K562 (cell line): ENCODE data around the gene ACP4. TPM values are rescaled to one million over a fixed set of nuclear protein-coding genes. Genes with fewer than 3 reads are reported as not detected.

Source experiments
- ARHGAP35 ChIP-seq: fragments of 450-650 bp; IDR thresholded peaks from 2 replicates; pipeline ENCODE4 v1.6.1; 2018; ENCODE audit not compliant: partially characterized antibody
- ARNT ChIP-seq, 2 experiments: fragments of 450-650 bp; IDR thresholded peaks; 2 replicates each; pipeline ENCODE4 v1.6.1; 2016; ENCODE audit warnings: mild to moderate bottlenecking in 1 of 2
- ASH1L ChIP-seq: fragments of 450-650 bp; IDR thresholded peaks from 2 replicates; pipeline ENCODE4 v1.6.1; 2018; ENCODE audit warnings: borderline replicate concordance, mild to moderate bottlenecking, low read depth; ENCODE audit not compliant: partially characterized antibody
- ATF1 ChIP-seq, 2 experiments: fragments of 450-650 bp in 1 of 2; IDR thresholded peaks; 2 replicates each; pipeline ENCODE4 v1.6.1; 2016; ENCODE audit warnings: missing compliant biosample characterization in 1 of 2, missing genetic modification characterization in 1 of 2
- ATF7 ChIP-seq: fragments of 450-650 bp; IDR thresholded peaks from 2 replicates; pipeline ENCODE4 v1.7.1; 2014; ENCODE audit warnings: mild to moderate bottlenecking, moderate library complexity
- BHLHE40 ChIP-seq: IDR thresholded peaks from 2 replicates; pipeline ENCODE4 v1.6.1; 2011; ENCODE audit warnings: low read length, improper control_type of control experiment
- CBX5 ChIP-seq: IDR thresholded peaks from 2 replicates; pipeline ENCODE4 v1.6.1; 2014; ENCODE audit warnings: low read depth, borderline replicate concordance
- CREM ChIP-seq: IDR thresholded peaks from 2 replicates; pipeline ENCODE4 v1.6.1; 2014; ENCODE audit warnings: antibody characterized with exemption, low read depth
- DDX20 ChIP-seq: fragments of 450-650 bp; IDR thresholded peaks from 2 replicates; pipeline ENCODE4 v1.6.1; 2016; ENCODE audit warnings: missing genetic modification characterization, low read depth, mild to moderate bottlenecking, missing compliant biosample characterization, moderate library complexity
- EP400 ChIP-seq: fragments of 450-650 bp; IDR thresholded peaks from 2 replicates; pipeline ENCODE4 v1.6.1; 2017; ENCODE audit warnings: antibody characterized with exemption, mild to moderate bottlenecking, moderate library complexity
- FOS ChIP-seq: IDR thresholded peaks from 3 replicates; pipeline ENCODE4 v1.6.1; 2011; ENCODE audit not compliant: insufficient read length; ENCODE audit errors: extremely low read depth
- HDAC6 ChIP-seq: IDR thresholded peaks from 2 replicates; pipeline ENCODE4 v1.6.1; 2012; ENCODE audit warnings: low read depth, mild to moderate bottlenecking, control low read depth, inconsistent platforms, low read length, moderate library complexity
- ID3 ChIP-seq, 2 experiments: fragments of 250-450 bp in 1 of 2; fragments of 450-650 bp in 1 of 2; sonication (Bioruptor Pico) in 1 of 2; IDR thresholded peaks; 2 replicates each; pipeline versions ENCODE4 v1.6.1 to v1.8.0; 2016 to 2021; ENCODE audit warnings: mild to moderate bottlenecking in 2 of 2, moderate library complexity in 2 of 2, missing compliant biosample characterization in 1 of 2, missing genetic modification characterization in 1 of 2
- MAFF ChIP-seq: IDR thresholded peaks from 2 replicates; pipeline ENCODE4 v1.6.1; 2012; ENCODE audit warnings: low read length, improper control_type of control experiment
- NFE2 ChIP-seq: IDR thresholded peaks from 2 replicates; pipeline ENCODE4 v1.6.1; 2014; ENCODE audit warnings: antibody characterized with exemption, low read depth
- NONO ChIP-seq, 2 experiments: fragments of 200-400 bp in 1 of 2; fragments of 450-650 bp in 1 of 2; formaldehyde crosslinking in 1 of 2; IDR thresholded peaks; 2 replicates each; pipeline ENCODE4 v1.6.1; 2017; ENCODE audit warnings: low read depth in 2 of 2, mild to moderate bottlenecking in 2 of 2, moderate library complexity in 2 of 2, low read length in 1 of 2
- NUFIP1 ChIP-seq: fragments of 450-650 bp; IDR thresholded peaks from 2 replicates; pipeline ENCODE4 v1.6.1; 2018; ENCODE audit not compliant: partially characterized antibody
- RAD51 ChIP-seq: fragments of 450-650 bp; IDR thresholded peaks from 2 replicates; pipeline ENCODE4 v1.7.1; 2016; ENCODE audit warnings: low read depth, mild to moderate bottlenecking, borderline replicate concordance
- RBM15 ChIP-seq: fragments of 200-400 bp; formaldehyde crosslinking; IDR thresholded peaks from 2 replicates; pipeline ENCODE4 v1.6.1; 2018; ENCODE audit warnings: mild to moderate bottlenecking, low read length, moderate library complexity; ENCODE audit not compliant: insufficient read depth
- RFX1 ChIP-seq: fragments of 450-650 bp; IDR thresholded peaks from 2 replicates; pipeline ENCODE4 v1.6.1; 2016; ENCODE audit warnings: mild to moderate bottlenecking, moderate library complexity
- ZC3H11A ChIP-seq: IDR thresholded peaks from 2 replicates; pipeline ENCODE4 v1.6.1; 2012; ENCODE audit warnings: low read depth, low read length, improper control_type of control experiment
- ZNF197 ChIP-seq: fragments of 200-800 bp; sonication (Bioruptor generic); IDR thresholded peaks from 2 replicates; pipeline ENCODE4 v1.6.1; 2016; ENCODE audit warnings: low read depth, missing genetic modification characterization, missing compliant biosample characterization
- ZNF707 ChIP-seq: fragments of 250-450 bp; sonication (Bioruptor Pico); conservative IDR thresholded peaks from 2 replicates; pipeline ENCODE4 v1.8.0; 2022; ENCODE audit warnings: inconsistent platforms, mild to moderate bottlenecking, moderate library complexity
- ZNF778 ChIP-seq: fragments of 450-650 bp; formaldehyde crosslinking; IDR thresholded peaks from 2 replicates; pipeline ENCODE4 v1.4.0; 2020; ENCODE audit warnings: mild to moderate bottlenecking, moderate library complexity
- polyA plus RNA-seq, 8 experiments: library from polyadenylated mRNA; depleted of rRNA in 4 of 8; stranded (reverse) in 5 of 8; unstranded in 3 of 8; fragments of >200 nt; fragmentation: Nextera tagmentation in 2 of 8; fragmentation: Illumina TruSeq in 1 of 8; extraction: Ambion mirVana in 2 of 8; extraction: Trizol in 1 of 8; gene quantifications; 2 replicates each; pipeline versions ENCODE4 v1.2.1 to v1.2.3, GENCODE V29; 2011 to 2014; ENCODE audit warnings: inconsistent platforms in 1 of 8, missing spikeins in 1 of 8
- total RNA-seq, 7 experiments: library from RNA; depleted of rRNA in 6 of 7; stranded (reverse); fragments of >200 nt in 6 of 7; fragmentation: Illumina TruSeq in 2 of 7; extraction: Trizol in 2 of 7; gene quantifications; 2 replicates each; pipeline versions ENCODE4 v1.2.1 to v1.2.3, GENCODE V29; 2011 to 2021; ENCODE audit warnings: low replicate concordance in 1 of 7

Gene ACP4
- total and polyA plus RNA-seq, 9 of the 15 experiments (the other 6 are each of a cell fraction or from before 2014, with no cell fraction given): not detected

GRCh38 chr19:50759886-50760285 is 30.3 kb upstream of the ACP4 start (continued):
- TF ChIP-seq ID3 (CRISPR knock-in tag; IDR thresholded peaks at IDR 0.05) (no peak), ID3 (tag; IDR thresholded peaks at IDR 0.05) (peak; percentile 35; the same call in 1 of the 2 replicates), ASH1L (no peak), ATF1 (CRISPR knock-in tag; IDR thresholded peaks at IDR 0.05) (no peak), ATF1 (tag; IDR thresholded peaks at IDR 0.05) (peak; percentile 43; the same call in 1 of the 2 replicates), ZNF778 (CRISPR knock-in tag) (no peak), RAD51 (peak; percentile 95), ZC3H11A (no peak), CBX5 (no peak), EP400 (peak; percentile 40; the same call in 1 of the 2 replicates), ZNF707 (CRISPR knock-in tag) (no peak), RBM15 (no peak), ARNT (IDR thresholded peaks at IDR 0.05) (peak in 1 of 2 experiments; percentile 57; a peak in 1 of 4 replicates), NUFIP1 (no peak), RFX1 (no peak), MAFF (no peak), ARHGAP35 (no peak), NONO (IDR thresholded peaks at IDR 0.05; ENCODE audit: low read depth in 2 of 2, low read length in 1 of 2) (no peak), NFE2 (no peak), ATF7 (peak; percentile 12; the same call in 1 of the 2 replicates), BHLHE40 (0 out of 2 replicates have a peak, but pooled peaks have one; percentile 12), CREM (peak; percentile 76), FOS (peak; percentile 88), HDAC6 (no peak), DDX20 (tag) (no peak), ZNF197 (CRISPR knock-in tag) (no peak)
